ENCODE results near the gene APAF1. TPM values are rescaled to one million over a fixed set of nuclear protein-coding genes. Genes with fewer than 3 reads are reported as not detected.
"Not testable (repeated sequence)": the region's sequence is repeated elsewhere in the genome, so short reads cannot be mapped to it uniquely, and the experiment has no call there.

The APAF1 gene
- total and polyA plus RNA-seq, 5 experiments from 2014 or later = 5.2 to 26.1 (median 9.5) TPM

- peaks cover 0 to 7% (median 2%) of the 10 kb centered on the region in 3 donors for H3K36me3 Mint-ChIP-seq
- no peaks in the 10 kb centered on the region for H3K27me3 Mint-ChIP-seq
- H3K27ac Mint-ChIP-seq = no peak overlapping the region
- no peaks in the 10 kb centered on the region for H3K9me3 Mint-ChIP-seq
- H3K4me1 Mint-ChIP-seq = peaks cover 5 to 50% (median 17%) of the 10 kb centered on the region in 4 donors
- ATAC-seq (no peak), DNase-seq (no peak)
- POLR2A ChIA-PET = interaction anchor here (1.8 kb wide), 1 partner anchor 45 kb away, joined by 4 read pairs; the partner anchor contains the start of gene SLC25A3
- H3K4me3 Mint-ChIP-seq = no peak overlapping the region
Measured at GRCh38 chr12:98639491-98639890, 5.6 kb upstream of the APAF1 start.

GRCh38 chr12:98642801-98643200 is 2.3 kb upstream of the APAF1 start:
- POLR2A ChIA-PET = interaction anchor here (0.7 to 2.9 kb wide), 2 partner anchors 49 to 109 kb away, joined by 3 to 41 read pairs; partner anchors contain the start of gene SLC25A3
- not testable (repeated sequence) for H3K9me3 Mint-ChIP-seq, DNase-seq, H3K27me3 Mint-ChIP-seq, ATAC-seq, H3K36me3 Mint-ChIP-seq
- peak overlapping the region; percentile 43 to 100 (median 97) for H3K4me3 Mint-ChIP-seq
- peak overlapping the region in 2 of 10 donors; percentile 33 to 62 for H3K27ac Mint-ChIP-seq
- H3K4me1 Mint-ChIP-seq = peaks cover 8 to 56% (median 30%) of the 10 kb centered on the region in 4 donors

GRCh38 chr12:98644433-98644711 is 718 bp upstream of the APAF1 start:
- DNase-seq (no peak), ATAC-seq (peak; percentile 6 to 29)
- H3K27me3 Mint-ChIP-seq = no peaks in the 10 kb centered on the region
- H3K4me3 Mint-ChIP-seq = peak overlapping the region; percentile 97 to 100 (median 98)
- POLR2A ChIA-PET = interaction anchor here (1.0 to 2.9 kb wide), 8 partner anchors 9 to 141 kb away, joined by 3 to 41 read pairs (median 6); partner anchors contain the start of genes SLC25A3 and TMPO
- peaks cover 6 to 55% (median 35%) of the 10 kb centered on the region in 4 donors for H3K4me1 Mint-ChIP-seq
- peaks cover 0 to 8% (median 2%) of the 10 kb centered on the region in 3 donors for H3K36me3 Mint-ChIP-seq
- peak overlapping the region; percentile 63 to 97 (median 94) for H3K27ac Mint-ChIP-seq
- H3K9me3 Mint-ChIP-seq = no peaks in the 10 kb centered on the region

- Mint-ChIP-seq H3K4me1 (peaks cover 6 to 50% (median 33%) of the 10 kb centered on the region in 4 donors), H3K36me3 (peaks cover 0 to 20% (median 2%) of the 10 kb centered on the region in 3 donors), H3K9me3 (no peaks in the 10 kb centered on the region), H3K27ac (peak overlapping the region; percentile 57 to 96 (median 90)), H3K4me3 (peak overlapping the region; percentile 80 to 100 (median 98)), H3K27me3 (no peaks in the 10 kb centered on the region)
- DNase-seq = peak in 2 of 10 donors; percentile 4 to 14
- no peak for ATAC-seq
- POLR2A ChIA-PET = interaction anchor here (0.8 to 2.2 kb wide), 3 partner anchors 8 to 52 kb away, joined by 4 to 15 read pairs (median 4); partner anchors contain the start of gene SLC25A3
Measured at GRCh38 chr12:98645572-98646067, 530 bp downstream of the APAF1 start.

GRCh38 chr12:98646294-98647090 is 1.4 kb downstream of the APAF1 start:
- H3K27ac Mint-ChIP-seq = peak overlapping the region in 8 of 10 donors; percentile 4 to 82 (median 50)
- POLR2A ChIA-PET = interaction anchor here (0.8 to 2.2 kb wide), 2 partner anchors 52 to 53 kb away, joined by 4 to 15 read pairs; partner anchors contain the start of gene SLC25A3
- H3K9me3 Mint-ChIP-seq = no peaks in the 10 kb centered on the region
- peak overlapping the region; percentile 80 to 100 (median 98) for H3K4me3 Mint-ChIP-seq
- peaks cover 4 to 43% (median 26%) of the 10 kb centered on the region in 4 donors for H3K4me1 Mint-ChIP-seq
- ATAC-seq = no peak
- no peak for DNase-seq
- H3K27me3 Mint-ChIP-seq = no peaks in the 10 kb centered on the region
- H3K36me3 Mint-ChIP-seq = peaks cover 0 to 27% (median 0%) of the 10 kb centered on the region in 3 donors

GRCh38 chr12:98651328-98651727 is 6.2 kb downstream of the APAF1 start:
- no peaks in the 10 kb centered on the region for H3K27me3 Mint-ChIP-seq
- peak overlapping the region in 3 of 10 donors; percentile 3 to 77 (median 31) for H3K27ac Mint-ChIP-seq
- POLR2A ChIA-PET = interaction anchor here (1.5 to 2.2 kb wide), 2 partner anchors 58 to 84 kb away, joined by 3 to 5 read pairs; partner anchors contain the start of gene SLC25A3
- H3K4me1 Mint-ChIP-seq = peaks cover 4 to 23% (median 13%) of the 10 kb centered on the region in 4 donors
- DNase-seq (no peak), ATAC-seq (no peak)
- H3K36me3 Mint-ChIP-seq = peaks cover 0 to 34% (median 0%) of the 10 kb centered on the region in 3 donors
- H3K4me3 Mint-ChIP-seq = no peak overlapping the region
- no peaks in the 10 kb centered on the region for H3K9me3 Mint-ChIP-seq

- POLR2A ChIA-PET = interaction anchor here (0.6 to 1.5 kb wide), 5 partner anchors 9 to 87 kb away, joined by 3 to 4 read pairs (median 3); partner anchors contain the start of genes APAF1, IKBIP and SLC25A3
- Mint-ChIP-seq H3K27ac (no peak overlapping the region), H3K9me3 (no peaks in the 10 kb centered on the region), H3K4me3 (no peak overlapping the region), H3K4me1 (peaks cover 0 to 9% (median 5%) of the 10 kb centered on the region in 4 donors), H3K27me3 (no peaks in the 10 kb centered on the region), H3K36me3 (peaks cover 0 to 45% (median 9%) of the 10 kb centered on the region in 3 donors)
- ATAC-seq (peak; percentile 60 to 70), DNase-seq (peak in 5 of 10 donors; percentile 13 to 66 (median 57))
Measured at GRCh38 chr12:98653866-98654493, 8.9 kb downstream of the APAF1 start.

GRCh38 chr12:98656289-98657101 is 11.4 kb downstream of the APAF1 start:
- no peak for ATAC-seq
- Mint-ChIP-seq H3K27ac (peak overlapping the region in 3 of 10 donors; percentile 3 to 25 (median 13)), H3K9me3 (no peaks in the 10 kb centered on the region), H3K36me3 (peaks cover 5 to 46% (median 22%) of the 10 kb centered on the region in 3 donors), H3K4me3 (no peak overlapping the region), H3K27me3 (no peaks in the 10 kb centered on the region), H3K4me1 (peaks cover 0 to 8% (median 6%) of the 10 kb centered on the region in 4 donors)
- POLR2A ChIA-PET = no interaction called here
- no peak for DNase-seq

GRCh38 chr12:98660521-98660920 is 15.4 kb downstream of the APAF1 start:
- no peak for ATAC-seq
- peaks cover 7 to 75% (median 31%) of the 10 kb centered on the region in 3 donors for H3K36me3 Mint-ChIP-seq

GRCh38 chr12:98669751-98670150 is 24.7 kb downstream of the APAF1 start:
- no peaks in the 10 kb centered on the region for H3K27me3 Mint-ChIP-seq
- H3K4me1 Mint-ChIP-seq = peaks cover 3 to 13% (median 10%) of the 10 kb centered on the region in 4 donors
- POLR2A ChIA-PET = no interaction called here
- no peaks in the 10 kb centered on the region for H3K9me3 Mint-ChIP-seq
- no peak for ATAC-seq
- no peak overlapping the region for H3K4me3 Mint-ChIP-seq
- H3K27ac Mint-ChIP-seq = peak overlapping the region in 3 of 10 donors; percentile 32 to 40 (median 37)
- no peak for DNase-seq
- peaks cover 20 to 74% (median 47%) of the 10 kb centered on the region in 3 donors for H3K36me3 Mint-ChIP-seq

More at GRCh38 chr12:98660521-98660920, 15.4 kb downstream of the APAF1 start:
- Mint-ChIP-seq H3K4me1 (peaks cover 0 to 5% (median 4%) of the 10 kb centered on the region in 4 donors), H3K9me3 (no peaks in the 10 kb centered on the region), H3K27me3 (no peaks in the 10 kb centered on the region), H3K27ac (peak overlapping the region in 1 of 10 donors; percentile 69), H3K4me3 (no peak overlapping the region)
- POLR2A ChIA-PET = no interaction called here
- no peak for DNase-seq

GRCh38 chr12:98671459-98671858 is 26.4 kb downstream of the APAF1 start:
- ATAC-seq = no peak
- H3K27ac Mint-ChIP-seq = peak overlapping the region in 1 of 10 donors; percentile 21
- POLR2A ChIA-PET = no interaction called here

More at GRCh38 chr12:98671459-98671858, 26.4 kb downstream of the APAF1 start:
- Mint-ChIP-seq H3K36me3 (peaks cover 17 to 63% (median 39%) of the 10 kb centered on the region in 3 donors), H3K4me3 (no peak overlapping the region), H3K9me3 (no peaks in the 10 kb centered on the region), H3K4me1 (peaks cover 3 to 13% (median 10%) of the 10 kb centered on the region in 4 donors), H3K27me3 (no peaks in the 10 kb centered on the region)
- DNase-seq = no peak

Measured in naive thymus-derived CD8-positive, alpha-beta T cell (primary cell).